Transverse colon (tissue), 4 donors: Measurements from ENCODE around the gene TGFBR2. TPM values are rescaled to one million over a fixed set of nuclear protein-coding genes. Genes with fewer than 3 reads are reported as not detected.

Source experiments
- DNase-seq: peaks from one replicate; pipeline ENCODE4 v3.0.0-alpha.2; 2019
- H3K27ac ChIP-seq, 4 donors: fragments of 200-600 bp; sonication (generic); 2 replicates each; pipeline ENCODE4 v1.5.1; 2016 to 2018; ENCODE audit warnings: inconsistent platforms in 4 of 4
- H3K27me3 ChIP-seq: fragments of 200-600 bp; sonication (generic); 2 replicates; pipeline ENCODE4 v1.5.1; 2017; ENCODE audit warnings: inconsistent platforms
- H3K36me3 ChIP-seq, 4 donors: fragments of 200-600 bp; sonication (generic); 2 replicates each; pipeline ENCODE4 v1.5.1; 2017 to 2019; ENCODE audit warnings: inconsistent platforms in 4 of 4
- H3K4me1 ChIP-seq, 4 donors: fragments of 200-600 bp; sonication (generic); 2 replicates each; pipeline ENCODE4 v1.5.1; 2017 to 2020; ENCODE audit warnings: inconsistent platforms in 4 of 4
- H3K4me3 ChIP-seq, 4 donors: fragments of 200-600 bp; sonication (generic); 1 replicate in 1 of 4; 2 replicates in 3 of 4; pipeline versions ENCODE4 v1.5.1 to v1.6.1; 2017 to 2019; ENCODE audit warnings: inconsistent platforms in 4 of 4
- H3K9me3 ChIP-seq, 2 donors: fragments of 200-600 bp; sonication (generic); 2 replicates each; pipeline ENCODE4 v1.5.1; 2017 to 2019; ENCODE audit warnings: inconsistent platforms in 2 of 2
- EP300 ChIP-seq: sonication (generic); formaldehyde crosslinking; IDR thresholded peaks from one replicate; pipeline ENCODE4 v1.6.1; 2017; ENCODE audit warnings: antibody characterized with exemption, low read depth
- POLR2A ChIP-seq: fragments of 450-650 bp; IDR thresholded peaks from one replicate; pipeline ENCODE4 v1.6.1; 2016; ENCODE audit warnings: antibody characterized with exemption, mild to moderate bottlenecking, moderate library complexity
- POLR2AphosphoS5 ChIP-seq, 3 donors: sonication (generic); formaldehyde crosslinking; IDR thresholded peaks; one replicate each; pipeline ENCODE4 v1.6.1; 2016; ENCODE audit warnings: antibody characterized with exemption in 3 of 3
- WGBS, 2 donors: methylation state at CpG; one replicate each; pipeline ENCODE4 v1.1.5; 2018; ENCODE audit warnings: low coverage in 1 of 2; 5-methylcytosine and 5-hydroxymethylcytosine counted together
- in situ Hi-C, 4 donors: fragments of 200-750 bp; cut with MboI; loops; one replicate each; pipeline versions ENCODE4 v1.15.0 to v1.15.1; 2017; ENCODE audit warnings: low sequenced_read_pairs in 3 of 4, low pct_ligation_motif_present in 1 of 4, low pct_unique_long_range_greater_than_20kb in 1 of 4
- intact Hi-C: fragments of 100-400 bp; cut with DNase I; formaldehyde crosslinking; loops from one replicate; pipeline ENCODE4 v1.15.1; 2023; ENCODE audit warnings: low total_unique reads
- total RNA-seq, 4 donors: library from RNA; depleted of rRNA; stranded (reverse); fragments of >200 nt; gene quantifications; one replicate each; pipeline ENCODE4 v1.1.0, GENCODE V29; 2016
- TF ChIP-seq, protein P1 (sequence below), 5 experiments: fragments of 200-600 bp in 3 of 5; fragments of 450-650 bp in 2 of 5; sonication (generic) in 3 of 5; IDR thresholded peaks; 1 replicate in 2 of 5; 2 replicates in 3 of 5; pipeline ENCODE4 v1.5.1; 2016 to 2017; ENCODE audit warnings: antibody characterized with exemption in 5 of 5, inconsistent platforms in 3 of 5, mild to moderate bottlenecking in 2 of 5, moderate library complexity in 1 of 5

TGFBR2 gene
- total RNA-seq = 100 to 1,000 TPM in 2 of 4 donors, 10 to 100 TPM in 2; 63.2 to 179 (median 98.5) TPM

DNA sequence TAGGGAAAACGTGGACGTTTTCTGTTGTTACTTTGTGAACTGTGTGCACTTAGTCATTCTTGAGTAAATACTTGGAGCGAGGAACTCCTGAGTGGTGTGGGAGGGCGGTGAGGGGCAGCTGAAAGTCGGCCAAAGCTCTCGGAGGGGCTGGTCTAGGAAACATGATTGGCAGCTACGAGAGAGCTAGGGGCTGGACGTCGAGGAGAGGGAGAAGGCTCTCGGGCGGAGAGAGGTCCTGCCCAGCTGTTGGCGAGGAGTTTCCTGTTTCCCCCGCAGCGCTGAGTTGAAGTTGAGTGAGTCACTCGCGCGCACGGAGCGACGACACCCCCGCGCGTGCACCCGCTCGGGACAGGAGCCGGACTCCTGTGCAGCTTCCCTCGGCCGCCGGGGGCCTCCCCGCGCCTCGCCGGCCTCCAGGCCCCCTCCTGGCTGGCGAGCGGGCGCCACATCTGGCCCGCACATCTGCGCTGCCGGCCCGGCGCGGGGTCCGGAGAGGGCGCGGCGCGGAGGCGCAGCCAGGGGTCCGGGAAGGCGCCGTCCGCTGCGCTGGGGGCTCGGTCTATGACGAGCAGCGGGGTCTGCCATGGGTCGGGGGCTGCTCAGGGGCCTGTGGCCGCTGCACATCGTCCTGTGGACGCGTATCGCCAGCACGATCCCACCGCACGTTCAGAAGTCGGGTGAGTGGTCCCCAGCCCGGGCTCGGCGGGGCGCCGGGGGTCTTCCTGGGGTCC is at the start of gene TGFBR2:
Gene TGFBR2 (plus strand): TSS at position 301 of the 731 bp plus-strand sequence. CDS start 283 bp downstream, at position 584.
- TF ChIP-seq POLR2AphosphoS5 (IDR thresholded peaks at IDR 0.05) = peak; percentile 87 to 96 (median 95)
- peak; percentile 79 for TF ChIP-seq POLR2A
- TF ChIP-seq, protein P1, sequence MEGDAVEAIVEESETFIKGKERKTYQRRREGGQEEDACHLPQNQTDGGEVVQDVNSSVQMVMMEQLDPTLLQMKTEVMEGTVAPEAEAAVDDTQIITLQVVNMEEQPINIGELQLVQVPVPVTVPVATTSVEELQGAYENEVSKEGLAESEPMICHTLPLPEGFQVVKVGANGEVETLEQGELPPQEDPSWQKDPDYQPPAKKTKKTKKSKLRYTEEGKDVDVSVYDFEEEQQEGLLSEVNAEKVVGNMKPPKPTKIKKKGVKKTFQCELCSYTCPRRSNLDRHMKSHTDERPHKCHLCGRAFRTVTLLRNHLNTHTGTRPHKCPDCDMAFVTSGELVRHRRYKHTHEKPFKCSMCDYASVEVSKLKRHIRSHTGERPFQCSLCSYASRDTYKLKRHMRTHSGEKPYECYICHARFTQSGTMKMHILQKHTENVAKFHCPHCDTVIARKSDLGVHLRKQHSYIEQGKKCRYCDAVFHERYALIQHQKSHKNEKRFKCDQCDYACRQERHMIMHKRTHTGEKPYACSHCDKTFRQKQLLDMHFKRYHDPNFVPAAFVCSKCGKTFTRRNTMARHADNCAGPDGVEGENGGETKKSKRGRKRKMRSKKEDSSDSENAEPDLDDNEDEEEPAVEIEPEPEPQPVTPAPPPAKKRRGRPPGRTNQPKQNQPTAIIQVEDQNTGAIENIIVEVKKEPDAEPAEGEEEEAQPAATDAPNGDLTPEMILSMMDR (IDR thresholded peaks at IDR 0.05) = peak in 4 of 5 experiments; percentile 17 to 37 (median 31)
- TF ChIP-seq EP300 = no peak
- 0% methylated on average over 9 to 35 of the region's 71 CpGs for WGBS, 2 donors
- H3K36me3 ChIP-seq = no peaks in the 10 kb centered on the region
- peaks cover 0 to 38% (median 25%) of the 10 kb centered on the region in 4 donors for H3K4me1 ChIP-seq
- intact Hi-C loops (no loop called here), in situ Hi-C loops (no loop called here)
- no peaks in the 10 kb centered on the region for H3K27me3 ChIP-seq
- H3K27ac ChIP-seq = peak within 1 kb of the TSS; percentile 96 to 99 (median 99)
- H3K9me3 ChIP-seq = no peaks in the 10 kb centered on the region
- H3K4me3 ChIP-seq = peak within 1 kb of the TSS; percentile 67 to 100 (median 88)
- DNase-seq = peak; percentile 95

DNA sequence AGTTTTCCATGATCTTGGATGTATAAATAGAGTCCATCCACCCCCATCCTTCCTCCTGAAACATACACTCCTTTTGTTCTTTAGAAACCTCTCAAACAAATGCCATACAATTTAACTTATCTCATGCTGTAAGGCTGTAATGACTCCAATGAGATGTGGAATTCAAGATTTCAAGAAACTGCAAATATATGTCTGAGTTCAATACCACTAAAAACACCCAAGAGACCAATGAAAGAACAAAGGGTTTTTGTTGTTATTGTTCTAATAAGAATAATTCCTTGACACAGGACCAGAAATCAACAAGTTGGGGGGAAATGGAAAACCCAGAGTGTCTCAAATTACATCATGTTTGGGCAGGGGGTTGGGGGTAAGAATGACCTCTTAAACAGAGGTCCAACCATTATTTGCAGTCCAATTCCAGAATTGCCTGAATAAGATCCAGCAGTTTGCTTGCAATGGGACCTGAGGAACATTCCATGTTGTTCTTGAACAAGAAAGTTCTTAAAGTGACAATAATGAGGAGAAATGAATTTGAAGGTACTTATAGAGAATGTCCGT is 48.6 kb upstream of the TGFBR2 start:
- H3K4me3 ChIP-seq = no peak overlapping the region
- intact Hi-C loops (no loop called here), in situ Hi-C loops (no loop called here)
- 96 to 100% methylated on average over 1 of the region's 1 CpG for WGBS, 2 donors
- no peaks in the 10 kb centered on the region for H3K27me3 ChIP-seq
- no peak overlapping the region for H3K27ac ChIP-seq
- TF ChIP-seq, protein P1 (IDR thresholded peaks at IDR 0.05) = no peak
- TF ChIP-seq EP300 = no peak
- H3K9me3 ChIP-seq = no peaks in the 10 kb centered on the region
- H3K36me3 ChIP-seq = no peaks in the 10 kb centered on the region
- DNase-seq = no peak
- H3K4me1 ChIP-seq = peaks cover 0 to 4% (median 0%) of the 10 kb centered on the region in 4 donors

DNA sequence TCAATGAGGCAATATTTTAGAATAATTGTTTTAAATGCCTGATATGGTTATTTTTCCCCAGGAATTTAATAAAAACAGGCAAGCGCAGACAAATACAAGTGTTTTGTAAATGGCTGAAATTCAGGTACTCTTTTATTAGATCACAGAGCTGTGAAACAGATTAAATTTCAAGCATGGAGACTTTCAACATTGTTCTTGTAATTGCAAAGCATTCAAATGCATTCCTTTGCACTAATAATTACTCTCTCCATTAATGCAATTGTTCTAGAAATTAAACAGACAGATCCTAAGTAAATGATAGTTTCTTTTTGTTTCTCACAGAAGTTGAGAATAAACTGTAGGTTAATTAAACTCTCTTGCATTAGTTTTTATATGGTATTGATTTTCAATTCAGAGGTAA is 42.4 kb upstream of the TGFBR2 start:
- in situ Hi-C loops = no loop called here
- H3K27ac ChIP-seq = no peak overlapping the region
- no peak for TF ChIP-seq POLR2A
- H3K9me3 ChIP-seq = no peaks in the 10 kb centered on the region
- intact Hi-C loops = no loop called here
- no peaks in the 10 kb centered on the region for H3K27me3 ChIP-seq
- WGBS, 2 donors = 95 to 100% methylated on average over 1 of the region's 1 CpG
- no peak overlapping the region for H3K4me3 ChIP-seq
- DNase-seq = no peak
- H3K4me1 ChIP-seq = no peaks in the 10 kb centered on the region
- H3K36me3 ChIP-seq = no peaks in the 10 kb centered on the region

DNA sequence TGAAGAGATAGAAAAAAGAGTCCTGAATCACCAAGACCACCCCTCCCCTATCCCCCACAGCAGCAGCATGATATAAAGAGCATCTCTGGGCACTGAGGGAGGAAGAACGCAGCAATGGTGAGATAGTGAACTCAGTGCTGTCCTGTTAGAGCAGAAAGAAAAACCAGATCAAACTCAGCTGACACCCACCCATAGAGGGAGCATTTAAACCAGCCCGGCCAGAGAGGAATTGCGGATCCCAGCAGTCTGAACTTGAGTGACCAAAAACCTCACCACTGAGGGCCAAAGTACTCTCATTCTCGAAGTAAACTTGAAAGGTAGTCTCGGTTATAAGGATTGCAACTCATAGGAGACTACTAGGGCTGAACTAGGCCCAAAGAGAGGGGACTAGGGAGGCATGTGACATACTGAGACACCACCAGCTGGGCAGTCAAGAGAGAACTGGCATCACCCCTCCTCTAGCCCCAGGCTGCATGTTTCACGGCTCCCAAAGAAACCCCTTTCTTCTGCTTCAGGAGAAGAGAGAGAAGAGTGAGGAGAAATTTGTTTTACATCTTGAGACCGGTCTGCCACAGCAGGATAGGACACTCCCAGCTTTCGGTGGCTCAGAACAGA is 39.2 kb upstream of the TGFBR2 start:
- in situ Hi-C loops (no loop called here), intact Hi-C loops (no loop called here)
- Histone ChIP-seq H3K4me1 (no peaks in the 10 kb centered on the region), H3K36me3 (no peaks in the 10 kb centered on the region), H3K27me3 (no peaks in the 10 kb centered on the region), H3K9me3 (no peaks in the 10 kb centered on the region), H3K27ac (no peak overlapping the region), H3K4me3 (no peak overlapping the region)
- DNase-seq = no peak
- 96 to 97% methylated on average over 4 to 8 of the region's 8 CpGs for WGBS, 2 donors
- TF ChIP-seq POLR2AphosphoS5 (IDR thresholded peaks at IDR 0.05) (no peak), POLR2A (no peak), EP300 (no peak)
- TF ChIP-seq, protein P1 (IDR thresholded peaks at IDR 0.05) = no peak
